GM12892 (cell line): Measurements from ENCODE around the gene NEU4.

Experiments used
- POLR2A ChIP-seq: IDR thresholded peaks from 2 replicates; pipeline ENCODE4 v1.6.1; 2011; ENCODE audit warnings: low read depth, low read length, control low read depth
- POLR2AphosphoS5 ChIP-seq: IDR thresholded peaks from 2 replicates; pipeline ENCODE4 v1.6.1; 2011; ENCODE audit warnings: low read depth, low read length, control low read depth
- TAF1 ChIP-seq: IDR thresholded peaks from 2 replicates; pipeline ENCODE4 v1.6.1; 2011; ENCODE audit warnings: low read depth, mild to moderate bottlenecking, control low read depth, low read length, borderline replicate concordance

GRCh38 chr2:241854342-241855244, 45.6 kb downstream of the NEU4 start:
- TF ChIP-seq POLR2AphosphoS5, result no peak
- no peak for TF ChIP-seq POLR2A
- no peak for TF ChIP-seq TAF1
